Left kidney (tissue), 2 donors: Measurements from ENCODE around the gene HTR7. TPM values are rescaled to one million over a fixed set of nuclear protein-coding genes. Genes with fewer than 3 reads are reported as not detected.
"Not testable (repeated sequence)": the region's sequence is repeated elsewhere in the genome, so short reads cannot be mapped to it uniquely, and the experiment has no call there.

Experiments
- DNase-seq: peaks from one replicate; pipeline ENCODE4 v3.0.0-alpha.2; 2013
- polyA plus RNA-seq: library from polyadenylated mRNA; unstranded; fragments of 120-200 nt; gene quantifications from one replicate; pipeline ENCODE4 v1.2.1, GENCODE V29; 2013; ENCODE audit not compliant: insufficient read length

HTR7 gene
- polyA plus RNA-seq, 1 donor, result 0.53 TPM

GRCh38 chr10:90858461-90858968 lies 676 bp upstream of the HTR7 start:
- no peak for DNase-seq

- no peak for DNase-seq
Observed at GRCh38 chr10:90856964-90857634, 740 bp downstream of the HTR7 start.

GRCh38 chr10:90856261-90856660 lies 1.6 kb downstream of the HTR7 start:
- DNase-seq, result no peak

- DNase-seq, result no peak
Observed at GRCh38 chr10:90855126-90855525, 2.7 kb downstream of the HTR7 start.

GRCh38 chr10:90849956-90850749 lies 7.7 kb downstream of the HTR7 start:
- DNase-seq, result no peak

- DNase-seq, result no peak
Observed at GRCh38 chr10:90847436-90847835, 10.4 kb downstream of the HTR7 start.

GRCh38 chr10:90846746-90847145 lies 11.1 kb downstream of the HTR7 start:
- DNase-seq, result no peak

GRCh38 chr10:90845726-90846125 lies 12.1 kb downstream of the HTR7 start:
- DNase-seq, result no peak

GRCh38 chr10:90842725-90843124 lies 15.1 kb downstream of the HTR7 start:
- DNase-seq, result no peak

- DNase-seq, result no peak
Observed at GRCh38 chr10:90837486-90837885, 20.4 kb downstream of the HTR7 start.

GRCh38 chr10:90834326-90834725 lies 23.5 kb downstream of the HTR7 start:
- no peak for DNase-seq

GRCh38 chr10:90832111-90832510 lies 25.7 kb downstream of the HTR7 start:
- DNase-seq, result no peak

- no peak for DNase-seq
Observed at GRCh38 chr10:90822508-90822907, 35.3 kb downstream of the HTR7 start.

GRCh38 chr10:90821864-90822263 lies 36.0 kb downstream of the HTR7 start:
- not testable (repeated sequence) for DNase-seq

- DNase-seq, result no peak
Observed at GRCh38 chr10:90819911-90820310, 37.9 kb downstream of the HTR7 start.

- no peak for DNase-seq
Observed at GRCh38 chr10:90818736-90819135, 39.1 kb downstream of the HTR7 start.

GRCh38 chr10:90817128-90817889 lies 40.5 kb downstream of the HTR7 start:
- DNase-seq, result no peak

- no peak for DNase-seq
Observed at GRCh38 chr10:90816466-90816865, 41.4 kb downstream of the HTR7 start.

GRCh38 chr10:90813594-90814365 lies 44.1 kb downstream of the HTR7 start:
- no peak for DNase-seq

- DNase-seq, result not testable (repeated sequence)
Observed at GRCh38 chr10:90807106-90807505, 50.7 kb downstream of the HTR7 start.

GRCh38 chr10:90806677-90807076 lies 51.2 kb downstream of the HTR7 start:
- no peak for DNase-seq

- no peak for DNase-seq
Observed at GRCh38 chr10:90805206-90805605, 52.6 kb downstream of the HTR7 start.
